Lower leg skin (tissue), 3 donors: ENCODE measurements around the gene NFE2L1.
"Not testable (repeated sequence)": the region's sequence is repeated elsewhere in the genome, so short reads cannot be mapped to it uniquely, and the experiment has no call there.

ENCODE experiments used
- CTCF ChIP-seq, 3 donors: fragments of 450-650 bp; IDR thresholded peaks; one replicate each; pipeline ENCODE4 v1.5.1; 2016; ENCODE audit warnings: antibody characterized with exemption in 3 of 3, mild to moderate bottlenecking in 3 of 3, moderate library complexity in 2 of 3
- POLR2A ChIP-seq, 2 donors: fragments of 450-650 bp; IDR thresholded peaks; one replicate each; pipeline ENCODE4 v1.6.1; 2016 to 2017; ENCODE audit warnings: antibody characterized with exemption in 2 of 2, mild to moderate bottlenecking in 1 of 2, moderate library complexity in 1 of 2

- TF ChIP-seq CTCF, POLR2A (IDR thresholded peaks at IDR 0.05): not testable (repeated sequence)
Measured at GRCh38 chr17:48017817-48018158, 30.4 kb upstream of the NFE2L1 start.
